H1 (cell line): Measurements from ENCODE around the gene DOK6. TPM values are rescaled to one million over a fixed set of nuclear protein-coding genes. Genes with fewer than 3 reads are reported as not detected.

ENCODE experiments used
- CTCF ChIA-PET: fragments of 300-600 bp; sonication (Branson Sonifier 250); formaldehyde crosslinking; loops from one replicate; lab custom pipeline; 2021; ENCODE audit not compliant: partially characterized antibody; lab: Charles Lee
- POLR2A ChIA-PET: fragments of 300-600 bp; sonication (Branson Sonifier 250); formaldehyde crosslinking; loops from one replicate; lab custom pipeline; 2021; ENCODE audit warnings: inconsistent platforms; ENCODE audit not compliant: partially characterized antibody; lab: Charles Lee
- DNase-seq, 2 experiments: peaks; one replicate each; pipeline versions ENCODE4 v3.0.0 to v3.0.0-alpha.2; 2010 to 2022; ENCODE audit warnings: low spot score in 2 of 2, low read depth in 1 of 2, mixed read lengths in 1 of 2
- FAIRE-seq: peaks from 2 replicates; lab custom pipeline; 2011; peaks lifted over from hg19 to GRCh38; lab: Jason Lieb, UNC
- H2AFZ ChIP-seq: 2 replicates; pipeline ENCODE4 v1.8.1; 2012; ENCODE audit warnings: low read length, inconsistent platforms
- H2AK5ac ChIP-seq: 2 replicates; pipeline ENCODE4 v1.6.1; 2013; ENCODE audit warnings: low read depth, low read length
- H2BK120ac ChIP-seq: replicated peaks from 2 replicates; pipeline ENCODE3; 2013; ENCODE audit warnings: low read depth, low read length, inconsistent platforms
- H2BK12ac ChIP-seq: 2 replicates; pipeline ENCODE4 v1.6.1; 2013; ENCODE audit warnings: low read depth, low read length
- H2BK15ac ChIP-seq: 2 replicates; pipeline ENCODE4 v1.6.1; 2013; ENCODE audit warnings: low read length
- H2BK20ac ChIP-seq: 2 replicates; pipeline ENCODE4 v1.6.1; 2013; ENCODE audit warnings: low read length
- H2BK5ac ChIP-seq: 2 replicates; pipeline ENCODE4 v1.6.1; 2013; ENCODE audit warnings: low read depth, low read length
- H3K14ac ChIP-seq: 2 replicates; pipeline ENCODE4 v1.6.1; 2013; ENCODE audit warnings: inconsistent platforms; ENCODE audit not compliant: insufficient read length
- H3K18ac ChIP-seq: 2 replicates; pipeline ENCODE4 v1.6.1; 2013; ENCODE audit warnings: low read length; ENCODE audit errors: extremely low read depth
- H3K23ac ChIP-seq: 2 replicates; pipeline ENCODE4 v1.6.1; 2013; ENCODE audit warnings: inconsistent platforms; ENCODE audit not compliant: insufficient read length
- H3K23me2 ChIP-seq: 2 replicates; pipeline ENCODE4 v1.6.1; 2013; ENCODE audit warnings: low read depth, low read length
- H3K27ac ChIP-seq: 2 replicates; pipeline ENCODE4 v1.6.1; 2011; ENCODE audit warnings: low read depth, low read length, inconsistent platforms
- H3K27me3 ChIP-seq, 4 experiments: replicated peaks in 1 of 4; 1 replicate in 1 of 4; 2 replicates in 3 of 4; pipeline versions ENCODE4 v1.6.1 to v1.8.1; 2011 to 2013; ENCODE audit warnings: low read length in 3 of 4, mild to moderate bottlenecking in 3 of 4, inconsistent platforms in 2 of 4, mixed read lengths in 2 of 4, moderate library complexity in 1 of 4; ENCODE audit not compliant: control insufficient read depth in 3 of 4, insufficient read depth in 3 of 4; ENCODE audit errors: extremely low read depth in 1 of 4
- H3K36me3 ChIP-seq, 4 experiments: 2 replicates each; pipeline versions ENCODE4 v1.6.1 to v1.8.1; 2011 to 2013; ENCODE audit warnings: mild to moderate bottlenecking in 4 of 4, low read length in 3 of 4, moderate library complexity in 2 of 4, control low read depth in 1 of 4, inconsistent platforms in 1 of 4; ENCODE audit not compliant: insufficient read depth in 4 of 4, control insufficient read depth in 2 of 4
- H3K4ac ChIP-seq: replicated peaks from 2 replicates; pipeline ENCODE3; 2013; ENCODE audit warnings: low read length, low read depth, mixed read lengths, inconsistent platforms; ENCODE audit not compliant: insufficient read length
- H3K4me1 ChIP-seq, 4 experiments: replicated peaks in 1 of 4; 1 replicate in 1 of 4; 2 replicates in 3 of 4; pipeline versions ENCODE4 v1.6.1 to v1.8.1; 2011 to 2013; ENCODE audit warnings: low read length in 3 of 4, inconsistent platforms in 2 of 4, mixed read lengths in 1 of 4; ENCODE audit not compliant: insufficient read depth in 4 of 4, control insufficient read depth in 3 of 4
- H3K4me2 ChIP-seq, 2 experiments: 2 replicates each; pipeline versions ENCODE4 v1.6.1 to v1.8.1; 2011 to 2013; ENCODE audit warnings: low read depth in 2 of 2, low read length in 2 of 2, control low read depth in 1 of 2, inconsistent platforms in 1 of 2, mild to moderate bottlenecking in 1 of 2; ENCODE audit not compliant: insufficient read depth in 1 of 2
- H3K4me3 ChIP-seq, 4 experiments: fragments of 200-600, 300-600 bp in 1 of 4; sonication (generic), shearing (Covaris generic), sonication (Bioruptor Twin) in 1 of 4; 2 replicates each; pipeline versions ENCODE4 v1.5.1 to v1.8.1; 2011 to 2016; ENCODE audit warnings: low read length in 4 of 4, low read depth in 3 of 4, control low read depth in 2 of 4, inconsistent platforms in 2 of 4, mild to moderate bottlenecking in 2 of 4, mixed read lengths in 1 of 4, moderate library complexity in 1 of 4; ENCODE audit not compliant: insufficient read depth in 2 of 4; ENCODE audit errors: extremely low read depth in 1 of 4
- H3K56ac ChIP-seq: replicated peaks from 2 replicates; pipeline ENCODE3; 2013; ENCODE audit warnings: low read depth, mild to moderate bottlenecking, mixed read lengths, low read length, inconsistent platforms; ENCODE audit not compliant: insufficient read length
- H3K79me1 ChIP-seq: 2 replicates; pipeline ENCODE4 v1.6.1; 2013; ENCODE audit warnings: low read depth, low read length, control low read depth
- H3K79me2 ChIP-seq, 2 experiments: 2 replicates each; pipeline versions ENCODE4 v1.6.1 to v1.8.1; 2012 to 2013; ENCODE audit warnings: low read length in 2 of 2, mild to moderate bottlenecking in 2 of 2, inconsistent platforms in 1 of 2; ENCODE audit not compliant: insufficient read depth in 2 of 2, control insufficient read depth in 1 of 2
- H3K9ac ChIP-seq, 4 experiments: replicated peaks in 1 of 4; 1 replicate in 1 of 4; 2 replicates in 3 of 4; pipeline versions ENCODE4 v1.6.1 to v1.8.1; 2011 to 2013; ENCODE audit warnings: low read depth in 3 of 4, low read length in 3 of 4, control low read depth in 2 of 4, mild to moderate bottlenecking in 2 of 4, moderate library complexity in 2 of 4, inconsistent platforms in 1 of 4; ENCODE audit errors: extremely low read depth in 1 of 4
- H3K9me3 ChIP-seq, 2 experiments: 2 replicates each; pipeline versions ENCODE4 v1.6.1 to v1.8.1; 2012 to 2013; ENCODE audit warnings: mild to moderate bottlenecking in 2 of 2, moderate library complexity in 2 of 2, control low read depth in 1 of 2, inconsistent platforms in 1 of 2, low read depth in 1 of 2, low read length in 1 of 2, mixed read lengths in 1 of 2; ENCODE audit not compliant: insufficient read depth in 2 of 2
- H4K20me1 ChIP-seq, 2 experiments: replicated peaks in 1 of 2; 2 replicates each; pipeline versions ENCODE3 to v1.8.1; 2011 to 2013; ENCODE audit warnings: inconsistent platforms in 2 of 2, low read length in 2 of 2, mild to moderate bottlenecking in 1 of 2; ENCODE audit not compliant: insufficient read depth in 2 of 2, control insufficient read depth in 1 of 2
- H4K5ac ChIP-seq: 2 replicates; pipeline ENCODE4 v1.6.1; 2013; ENCODE audit warnings: low read length, low read depth, mixed read lengths, inconsistent platforms; ENCODE audit not compliant: insufficient read length
- H4K8ac ChIP-seq: 2 replicates; pipeline ENCODE4 v1.8.0; 2013; ENCODE audit warnings: mild to moderate bottlenecking, moderate library complexity, low read length, inconsistent platforms; ENCODE audit not compliant: insufficient read depth; ENCODE audit errors: extremely low read depth
- H4K91ac ChIP-seq: replicated peaks from 2 replicates; pipeline ENCODE3; 2013; ENCODE audit warnings: low read length, mixed read lengths, inconsistent platforms; ENCODE audit not compliant: insufficient read length
- BACH1 ChIP-seq: IDR thresholded peaks from 2 replicates; pipeline ENCODE4 v1.6.1; 2012; ENCODE audit warnings: low read length, improper control_type of control experiment
- BCL11A ChIP-seq, 2 experiments: IDR thresholded peaks; one replicate each; pipeline ENCODE4 v1.6.1; 2011; ENCODE audit warnings: low read depth in 2 of 2, low read length in 2 of 2, mild to moderate bottlenecking in 2 of 2
- EZH2 ChIP-seq: fragments of 200-600 bp; sonication (generic); IDR thresholded peaks from 2 replicates; pipeline ENCODE4 v1.7.1; 2012; ENCODE audit warnings: low read depth, mild to moderate bottlenecking, moderate library complexity, low read length, inconsistent platforms; ENCODE audit not compliant: severe bottlenecking
- POLR2AphosphoS5 ChIP-seq: IDR thresholded peaks from 2 replicates; pipeline ENCODE4 v1.6.1; 2011; ENCODE audit warnings: low read depth, low read length
- POU5F1 ChIP-seq: IDR thresholded peaks from 2 replicates; pipeline ENCODE4 v1.6.1; 2011; ENCODE audit warnings: low read depth, mild to moderate bottlenecking, low read length, moderate library complexity
- RNF2 ChIP-seq: fragments of 200-900, 300-1000 bp; sonication (generic); IDR thresholded peaks from 2 replicates; pipeline ENCODE4 v1.7.1; 2016; ENCODE audit warnings: borderline replicate concordance, low read depth, mild to moderate bottlenecking, antibody characterized with exemption, low read length; ENCODE audit not compliant: poor library complexity, severe bottlenecking; ENCODE audit errors: missing control alignments
- RXRA ChIP-seq: IDR thresholded peaks from 2 replicates; pipeline ENCODE4 v1.6.1; 2011; ENCODE audit warnings: low read depth, mild to moderate bottlenecking, low read length, moderate library complexity; ENCODE audit not compliant: insufficient read depth
- SP2 ChIP-seq: IDR thresholded peaks from 2 replicates; pipeline ENCODE4 v1.6.1; 2012; ENCODE audit warnings: mild to moderate bottlenecking, low read length, inconsistent platforms
- TCF12 ChIP-seq: IDR thresholded peaks from 2 replicates; pipeline ENCODE4 v1.6.1; 2011; ENCODE audit warnings: low read depth, mild to moderate bottlenecking, low read length
- WGBS, 2 experiments: shearing (Covaris generic) in 1 of 2; methylation state at CpG; one replicate each; pipeline versions ENCODE4 v1.1.6 to v1.1.7; 2013 to 2015; ENCODE audit warnings: low lambda C conversion rate in 2 of 2, mixed read lengths in 2 of 2, inconsistent platforms in 1 of 2, low coverage in 1 of 2, missing lambda C conversion rate in 1 of 2; ENCODE audit not compliant: insufficient replicate concordance in 2 of 2, insufficient coverage in 1 of 2, insufficient read length in 1 of 2; ENCODE audit errors: extremely low coverage in 1 of 2, missing lambda C conversion rate in 1 of 2; 5-methylcytosine and 5-hydroxymethylcytosine counted together
- polyA plus RNA-seq, 7 experiments: library from polyadenylated mRNA; depleted of rRNA in 3 of 7; stranded (reverse) in 5 of 7; unstranded in 2 of 7; fragments of >200 nt in 5 of 7; fragments of 200-250 nt in 2 of 7; gene quantifications; 1 replicate in 5 of 7; 2 replicates in 1 of 7; 4 replicates in 1 of 7; pipeline versions ENCODE4 v1.2.1 to v1.2.3, GENCODE V29; 2011 to 2013; ENCODE audit warnings: missing spikeins in 2 of 7, mixed read lengths in 2 of 7
- total RNA-seq: library from RNA; stranded (reverse); fragmentation: NEBNext Ultra II Directional; extraction: Animal tissue kit (Norgen Biotek cat#: 25700); gene quantifications from 2 replicates; pipeline ENCODE4 v1.2.1, GENCODE V29; 2021
- TF ChIP-seq, protein P1 (sequence below): IDR thresholded peaks from 2 replicates; pipeline ENCODE4 v1.6.1; 2011; ENCODE audit warnings: low read depth, mild to moderate bottlenecking, low read length; ENCODE audit not compliant: insufficient read depth
- TF ChIP-seq, protein P2 (sequence below): IDR thresholded peaks from 2 replicates; pipeline ENCODE4 v1.6.1; 2012; ENCODE audit warnings: low read length, inconsistent platforms

DOK6 gene
- total and polyA plus RNA-seq, 2 of the 8 experiments (the other 6 are each of a cell fraction or from before 2014, with no cell fraction given), result 0.33 to 0.50 TPM

DNA sequence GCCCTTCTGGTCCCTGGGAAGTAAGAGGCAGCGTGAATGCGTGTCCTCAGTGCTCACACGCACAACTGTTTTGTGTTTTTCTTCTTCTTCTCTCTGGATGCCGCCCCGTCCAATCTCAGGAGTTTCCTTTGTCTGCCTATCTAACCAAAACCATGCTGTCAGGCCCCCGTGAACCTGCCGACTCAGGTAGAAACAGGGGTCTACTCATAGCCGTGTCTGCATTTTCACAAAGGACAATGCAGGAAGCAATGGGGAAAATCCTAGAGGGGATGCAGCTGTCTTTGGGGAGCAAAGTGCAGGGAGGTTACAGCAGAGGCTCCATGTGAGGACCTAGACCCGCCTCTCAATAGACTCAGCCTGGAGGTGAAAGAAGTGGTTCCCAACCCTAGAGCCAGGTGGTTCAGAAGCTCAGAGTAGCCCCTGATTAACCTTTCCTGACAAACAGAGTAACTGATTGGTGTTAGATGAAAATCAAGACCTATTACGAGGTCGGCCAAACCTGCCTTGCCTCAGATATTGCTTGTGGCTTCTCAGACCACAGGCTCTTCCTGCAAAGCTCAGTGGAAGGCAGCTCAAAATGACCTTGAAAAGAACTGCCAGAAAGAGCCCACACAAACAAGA lies 497.7 kb downstream of the DOK6 start:
- Histone ChIP-seq H3K14ac (no peak overlapping the region), H2AK5ac (no peak overlapping the region), H4K5ac (no peak overlapping the region), H3K18ac (no peak overlapping the region), H2BK120ac (no peak overlapping the region), H4K8ac (peak overlapping the region; percentile 7; the same call in 1 of the 2 replicates), H3K4me2 (no peak overlapping the region), H4K20me1 (no peaks in the 10 kb centered on the region), H2BK20ac (no peak overlapping the region), H3K9ac (no peak overlapping the region), H3K23ac (no peak overlapping the region), H2AFZ (peak overlapping the region; percentile 98), H3K79me2 (no peaks in the 10 kb centered on the region), H3K4me3 (no peak overlapping the region), H3K4ac (no peak overlapping the region), H2BK5ac (no peak overlapping the region), H2BK15ac (no peak overlapping the region), H3K36me3 (no peaks in the 10 kb centered on the region), H3K23me2 (no peaks in the 10 kb centered on the region), H3K27ac (no peak overlapping the region), H3K27me3 (no peaks in the 10 kb centered on the region), H4K91ac (no peak overlapping the region), H3K79me1 (no peaks in the 10 kb centered on the region), H3K4me1 (no peaks in the 10 kb centered on the region), H3K9me3 (no peaks in the 10 kb centered on the region), H2BK12ac (no peak overlapping the region), H3K56ac (no peak overlapping the region)
- WGBS, 2 experiments, result 71% methylated on average over 9 of the region's 11 CpGs; no CpG with 5 or more reads in 1 of the 2 experiments
- ChIA-PET POLR2A (no interaction called here), CTCF (no interaction called here)
- DNase-seq, result no peak
- FAIRE-seq, result no peak
- TF ChIP-seq BACH1 (no peak), RNF2 (no peak), SP2 (no peak), EZH2 (no peak), POU5F1 (no peak), RXRA (no peak), BCL11A (IDR thresholded peaks at IDR 0.05; ENCODE audit: low read depth in 2 of 2, low read length in 2 of 2) (no peak), TCF12 (no peak), POLR2AphosphoS5 (no peak)
- TF ChIP-seq, protein P1, sequence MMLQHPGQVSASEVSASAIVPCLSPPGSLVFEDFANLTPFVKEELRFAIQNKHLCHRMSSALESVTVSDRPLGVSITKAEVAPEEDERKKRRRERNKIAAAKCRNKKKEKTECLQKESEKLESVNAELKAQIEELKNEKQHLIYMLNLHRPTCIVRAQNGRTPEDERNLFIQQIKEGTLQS, result no peak
- TF ChIP-seq, protein P2, sequence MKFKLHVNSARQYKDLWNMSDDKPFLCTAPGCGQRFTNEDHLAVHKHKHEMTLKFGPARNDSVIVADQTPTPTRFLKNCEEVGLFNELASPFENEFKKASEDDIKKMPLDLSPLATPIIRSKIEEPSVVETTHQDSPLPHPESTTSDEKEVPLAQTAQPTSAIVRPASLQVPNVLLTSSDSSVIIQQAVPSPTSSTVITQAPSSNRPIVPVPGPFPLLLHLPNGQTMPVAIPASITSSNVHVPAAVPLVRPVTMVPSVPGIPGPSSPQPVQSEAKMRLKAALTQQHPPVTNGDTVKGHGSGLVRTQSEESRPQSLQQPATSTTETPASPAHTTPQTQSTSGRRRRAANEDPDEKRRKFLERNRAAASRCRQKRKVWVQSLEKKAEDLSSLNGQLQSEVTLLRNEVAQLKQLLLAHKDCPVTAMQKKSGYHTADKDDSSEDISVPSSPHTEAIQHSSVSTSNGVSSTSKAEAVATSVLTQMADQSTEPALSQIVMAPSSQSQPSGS, result no peak
